Osteoblast (primary cell): ENCODE measurements around the gene SH3BP5L. TPM values are rescaled to one million over a fixed set of nuclear protein-coding genes. Genes with fewer than 3 reads are reported as not detected.

Source experiments
- DNase-seq: peaks from one replicate; pipeline ENCODE4 v3.0.0; 2011; ENCODE audit warnings: low spot score, mixed read lengths; ENCODE audit not compliant: insufficient read length; ENCODE audit errors: missing footprints
- H2AFZ ChIP-seq: 2 replicates; pipeline ENCODE4 v1.6.0; 2011; ENCODE audit warnings: mild to moderate bottlenecking, low read length
- H3K27ac ChIP-seq: 2 replicates; pipeline ENCODE4 v1.5.1; 2011; ENCODE audit warnings: mild to moderate bottlenecking, low read depth, low read length, moderate library complexity
- H3K27me3 ChIP-seq: 2 replicates; pipeline ENCODE4 v1.6.0; 2012; ENCODE audit warnings: mild to moderate bottlenecking, control low read depth, inconsistent platforms, low read length, moderate library complexity; ENCODE audit not compliant: insufficient read depth
- H3K36me3 ChIP-seq: 2 replicates; pipeline ENCODE4 v1.5.1; 2011; ENCODE audit warnings: mild to moderate bottlenecking, low read length, control low read depth, moderate library complexity; ENCODE audit not compliant: insufficient read depth
- H3K4me1 ChIP-seq: 2 replicates; pipeline ENCODE4 v1.5.1; 2011; ENCODE audit warnings: mild to moderate bottlenecking, low read length, control low read depth, moderate library complexity; ENCODE audit not compliant: insufficient read depth
- H3K4me2 ChIP-seq: 2 replicates; pipeline ENCODE4 v1.6.0; 2011; ENCODE audit warnings: mild to moderate bottlenecking, low read length; ENCODE audit not compliant: insufficient read depth
- H3K4me3 ChIP-seq: fragments of 200-600 bp; sonication (generic); 3 replicates; pipeline ENCODE4 v1.5.1; 2012; ENCODE audit warnings: mild to moderate bottlenecking, low read length, inconsistent platforms; ENCODE audit not compliant: insufficient read depth
- H3K79me2 ChIP-seq: 2 replicates; pipeline ENCODE4 v1.6.0; 2012; ENCODE audit warnings: mild to moderate bottlenecking, low read length, control low read depth, inconsistent platforms; ENCODE audit not compliant: insufficient read depth
- H3K9me3 ChIP-seq: 2 replicates; pipeline ENCODE4 v1.5.1; 2011; ENCODE audit warnings: low read depth, low read length, control low read depth
- H4K20me1 ChIP-seq: 2 replicates; pipeline ENCODE4 v1.6.0; 2012; ENCODE audit warnings: mild to moderate bottlenecking, low read length, control low read depth; ENCODE audit not compliant: insufficient read depth
- CTCF ChIP-seq: IDR thresholded peaks from 2 replicates; pipeline ENCODE4 v1.5.1; 2011; ENCODE audit warnings: mild to moderate bottlenecking, low read depth, low read length, moderate library complexity; ENCODE audit errors: extremely low read depth
- total RNA-seq: library from RNA; depleted of rRNA; stranded (reverse); fragments of >200 nt; gene quantifications from 2 replicates; pipeline ENCODE4 v1.2.3, GENCODE V29; 2012

The SH3BP5L gene
- total RNA-seq, 1 donor = 25.3 TPM

GRCh38 chr1:248821101-248821500 lies 4.6 kb downstream of the SH3BP5L start:
- Histone ChIP-seq H3K79me2 (peaks cover 85% of the 10 kb centered on the region), H3K9me3 (no peaks in the 10 kb centered on the region), H3K27me3 (no peaks in the 10 kb centered on the region), H3K27ac (peak overlapping the region; percentile 98), H3K4me2 (peak overlapping the region; percentile 96), H3K36me3 (peaks cover 42% of the 10 kb centered on the region), H3K4me3 (peak overlapping the region; percentile 4), H3K4me1 (peaks cover 48% of the 10 kb centered on the region), H2AFZ (no peak overlapping the region), H4K20me1 (peaks cover 26% of the 10 kb centered on the region)
- TF ChIP-seq CTCF = no peak
- DNase-seq = peak; percentile 96

- Histone ChIP-seq H3K4me2 (no peak overlapping the region), H3K4me1 (peaks cover 47% of the 10 kb centered on the region)
- no peak for TF ChIP-seq CTCF
Observed at GRCh38 chr1:248820041-248820585, 5.6 kb downstream of the SH3BP5L start.

GRCh38 chr1:248818505-248819374 lies 7.0 kb downstream of the SH3BP5L start:
- Histone ChIP-seq H3K4me1 (peaks cover 33% of the 10 kb centered on the region), H3K9me3 (no peaks in the 10 kb centered on the region), H3K4me3 (no peak overlapping the region), H4K20me1 (peaks cover 28% of the 10 kb centered on the region), H3K27me3 (no peaks in the 10 kb centered on the region), H2AFZ (no peak overlapping the region), H3K36me3 (peaks cover 54% of the 10 kb centered on the region), H3K27ac (peak overlapping the region; percentile 19), H3K4me2 (no peak overlapping the region), H3K79me2 (peaks cover 74% of the 10 kb centered on the region)
- peak; percentile 67 for DNase-seq
- no peak for TF ChIP-seq CTCF

More at GRCh38 chr1:248820041-248820585, 5.6 kb downstream of the SH3BP5L start:
- H4K20me1 ChIP-seq = peaks cover 29% of the 10 kb centered on the region
- no peak for DNase-seq
- H3K79me2 ChIP-seq = peaks cover 84% of the 10 kb centered on the region
- H3K9me3 ChIP-seq = no peaks in the 10 kb centered on the region
- no peak overlapping the region for H2AFZ ChIP-seq
- H3K36me3 ChIP-seq = peaks cover 49% of the 10 kb centered on the region
- no peaks in the 10 kb centered on the region for H3K27me3 ChIP-seq
- H3K27ac ChIP-seq = peak overlapping the region; percentile 98
- no peak overlapping the region for H3K4me3 ChIP-seq

GRCh38 chr1:248817065-248817464 lies 8.7 kb downstream of the SH3BP5L start:
- no peak overlapping the region for H2AFZ ChIP-seq
- H3K4me3 ChIP-seq = no peak overlapping the region
- no peak overlapping the region for H3K4me2 ChIP-seq
- peaks cover 18% of the 10 kb centered on the region for H3K4me1 ChIP-seq
- no peak for TF ChIP-seq CTCF
- no peaks in the 10 kb centered on the region for H3K27me3 ChIP-seq
- H3K36me3 ChIP-seq = peaks cover 65% of the 10 kb centered on the region
- peaks cover 63% of the 10 kb centered on the region for H3K79me2 ChIP-seq
- no peaks in the 10 kb centered on the region for H3K9me3 ChIP-seq
- H4K20me1 ChIP-seq = peaks cover 21% of the 10 kb centered on the region
- peak; percentile 46 for DNase-seq
- no peak overlapping the region for H3K27ac ChIP-seq
